Lung (tissue), 12 donors: ENCODE results near the gene ARHGAP22. TPM values are rescaled to one million over a fixed set of nuclear protein-coding genes. Genes with fewer than 3 reads are reported as not detected.
A peak's percentile ranks its signal among the peaks of the same experiment; 100 is the strongest.

Source experiments
- ATAC-seq: fragments of 200-7000 bp; cut with Tn5 transposase; one replicate; pipeline ENCODE4 v1.9.1; 2020; ENCODE audit warnings: moderate number of reproducible peaks; ENCODE audit not compliant: insufficient read depth, low FRiP score
- DNase-seq, 3 donors: peaks; one replicate each; pipeline ENCODE4 v3.0.0-alpha.2; 2013 to 2017
- H3K27ac ChIP-seq, 2 donors: one replicate each; pipeline ENCODE4 v1.5.1; 2013; ENCODE audit warnings: mild to moderate bottlenecking in 2 of 2, moderate library complexity in 2 of 2, control low read depth in 1 of 2, inconsistent platforms in 1 of 2, low read depth in 1 of 2, low read length in 1 of 2
- H3K27me3 ChIP-seq, 3 donors: one replicate each; pipeline ENCODE4 v1.5.1; 2013; ENCODE audit warnings: low read length in 2 of 3; ENCODE audit not compliant: control insufficient read depth in 3 of 3, insufficient read depth in 3 of 3
- H3K36me3 ChIP-seq, 4 donors: one replicate each; pipeline ENCODE4 v1.5.1; 2013; ENCODE audit warnings: low read length in 4 of 4, mild to moderate bottlenecking in 1 of 4, moderate library complexity in 1 of 4; ENCODE audit not compliant: control insufficient read depth in 4 of 4, insufficient read depth in 4 of 4
- H3K4me1 ChIP-seq, 5 donors: one replicate each; pipeline ENCODE4 v1.5.1; 2013; ENCODE audit warnings: low read length in 5 of 5, mild to moderate bottlenecking in 2 of 5, moderate library complexity in 1 of 5; ENCODE audit not compliant: control insufficient read depth in 5 of 5, insufficient read depth in 5 of 5
- H3K4me3 ChIP-seq: one replicate; pipeline ENCODE4 v1.5.1; 2013; ENCODE audit warnings: mild to moderate bottlenecking, control low read depth, moderate library complexity
- H3K9ac ChIP-seq, 2 donors: one replicate each; pipeline ENCODE4 v1.5.1; 2013; ENCODE audit warnings: low read length in 2 of 2, control low read depth in 1 of 2; ENCODE audit not compliant: insufficient read depth in 1 of 2
- H3K9me3 ChIP-seq, 4 donors: one replicate each; pipeline ENCODE4 v1.5.1; 2013; ENCODE audit warnings: low read length in 3 of 4, mild to moderate bottlenecking in 1 of 4, moderate library complexity in 1 of 4; ENCODE audit not compliant: control insufficient read depth in 4 of 4, insufficient read depth in 3 of 4
- CTCF ChIP-seq: IDR thresholded peaks from 2 replicates; pipeline ENCODE4 v1.5.1; 2012; ENCODE audit warnings: mild to moderate bottlenecking; ENCODE audit errors: control extremely low read depth, extremely low read depth
- WGBS, 2 donors: extraction: QIAGEN DNeasy Blood & Tissue Kit; methylation state at CpG; one replicate each; pipeline ENCODE4 v1.1.7; 2013; 5-methylcytosine and 5-hydroxymethylcytosine counted together
- polyA plus RNA-seq, 2 donors: library from polyadenylated mRNA; stranded (reverse); fragments of 200-250 nt; gene quantifications; one replicate each; pipeline ENCODE4 v1.2.1, GENCODE V29; 2013
- total RNA-seq, 2 donors: library from RNA; depleted of rRNA in 1 of 2; stranded (reverse); fragments of >200 nt in 1 of 2; gene quantifications; one replicate each; pipeline ENCODE4 v1.2.1, GENCODE V29; 2014 to 2021
- donor health status: control.
- donor health status: control.
- donor health status: Bipolar disorder and iron deficiency.
- donor health status: healthy.
- donor health status: DM: yes; HTN: yes; CAD: no.

ARHGAP22 gene
- total and polyA plus RNA-seq, 4 donors, result 3.2 to 6.9 (median 4.1) TPM

GRCh38 chr10:48556065-48556464 lies 48.8 kb downstream of the ARHGAP22 start:
- no peaks in the 10 kb centered on the region for H3K27me3 ChIP-seq
- DNase-seq (no peak), ATAC-seq (no peak)
- no peak overlapping the region for H3K9ac ChIP-seq
- no peaks in the 10 kb centered on the region for H3K9me3 ChIP-seq
- no peak for TF ChIP-seq CTCF
- no peaks in the 10 kb centered on the region for H3K4me1 ChIP-seq
- H3K4me3 ChIP-seq, result no peak overlapping the region
- no peak overlapping the region for H3K27ac ChIP-seq
- H3K36me3 ChIP-seq, result no peaks in the 10 kb centered on the region
- WGBS, 2 donors, result 92 to 93% methylated on average over 5 of the region's 5 CpGs

GRCh38 chr10:48555310-48556042 lies 49.4 kb downstream of the ARHGAP22 start:
- Histone ChIP-seq H3K27ac (no peak overlapping the region), H3K4me3 (no peak overlapping the region), H3K4me1 (no peaks in the 10 kb centered on the region), H3K27me3 (no peaks in the 10 kb centered on the region), H3K9me3 (no peaks in the 10 kb centered on the region), H3K9ac (no peak overlapping the region), H3K36me3 (no peaks in the 10 kb centered on the region)
- no peak for TF ChIP-seq CTCF
- DNase-seq (no peak), ATAC-seq (no peak)
- WGBS, 2 donors, result 82 to 87% methylated on average over 9 of the region's 9 CpGs

- Histone ChIP-seq H3K9me3 (no peaks in the 10 kb centered on the region), H3K4me1 (no peaks in the 10 kb centered on the region), H3K36me3 (no peaks in the 10 kb centered on the region), H3K27me3 (no peaks in the 10 kb centered on the region), H3K27ac (no peak overlapping the region), H3K9ac (no peak overlapping the region), H3K4me3 (no peak overlapping the region)
- 66 to 79% methylated on average over 3 of the region's 3 CpGs for WGBS, 2 donors
- no peak for TF ChIP-seq CTCF
- DNase-seq, result peak in 1 of 3 donors; percentile 24
- no peak for ATAC-seq
Measured at GRCh38 chr10:48554656-48555055, 50.2 kb downstream of the ARHGAP22 start.

- Histone ChIP-seq H3K36me3 (no peaks in the 10 kb centered on the region), H3K9ac (no peak overlapping the region), H3K9me3 (no peaks in the 10 kb centered on the region), H3K27me3 (no peaks in the 10 kb centered on the region), H3K4me3 (no peak overlapping the region), H3K27ac (no peak overlapping the region), H3K4me1 (no peaks in the 10 kb centered on the region)
- DNase-seq, result no peak
- no peak for TF ChIP-seq CTCF
- WGBS, 2 donors, result 93% methylated on average over 3 of the region's 3 CpGs
- no peak for ATAC-seq
Measured at GRCh38 chr10:48554246-48554645, 50.6 kb downstream of the ARHGAP22 start.
